AG09309 (cell line): ENCODE results near the gene ZNF100.

Experiments
- DNase-seq: peaks from one replicate; pipeline ENCODE4 v3.0.0-alpha.2; 2010; ENCODE audit warnings: low read depth
- H3K4me3 ChIP-seq: 2 replicates; pipeline ENCODE4 v1.5.1; 2011; ENCODE audit warnings: mild to moderate bottlenecking, low read depth, low read length, moderate library complexity; ENCODE audit not compliant: control insufficient read depth
- TF ChIP-seq, protein P1 (sequence below): IDR thresholded peaks from 2 replicates; pipeline ENCODE4 v1.5.1; 2011; ENCODE audit warnings: mild to moderate bottlenecking, low read depth, low read length, inconsistent platforms; ENCODE audit not compliant: insufficient read depth, control insufficient read depth; ENCODE audit errors: missing control alignments

The ZNF100 gene

DNA sequence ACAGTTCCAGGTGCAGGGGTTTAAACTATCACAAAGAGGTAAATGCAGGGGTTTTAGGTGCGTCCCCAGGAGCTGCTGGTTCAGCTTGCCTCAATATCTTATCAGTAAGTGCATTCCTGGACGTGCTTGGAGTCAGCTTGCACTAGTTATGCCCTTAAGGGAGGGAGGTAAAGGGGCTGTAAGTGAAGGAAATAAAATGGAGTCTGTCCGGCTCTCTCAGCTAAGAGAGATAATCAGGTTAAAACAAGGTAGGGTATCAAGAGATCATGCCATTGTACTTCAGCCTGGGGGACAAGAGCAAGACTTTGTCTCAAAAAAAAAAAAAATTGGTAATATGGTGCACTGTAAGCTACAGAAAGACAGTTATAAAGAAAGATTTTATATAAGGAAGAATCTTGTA is 69.7 kb downstream of the ZNF100 start:
- no peak for DNase-seq
- H3K4me3 ChIP-seq: no peak overlapping the region
- TF ChIP-seq, protein P1, sequence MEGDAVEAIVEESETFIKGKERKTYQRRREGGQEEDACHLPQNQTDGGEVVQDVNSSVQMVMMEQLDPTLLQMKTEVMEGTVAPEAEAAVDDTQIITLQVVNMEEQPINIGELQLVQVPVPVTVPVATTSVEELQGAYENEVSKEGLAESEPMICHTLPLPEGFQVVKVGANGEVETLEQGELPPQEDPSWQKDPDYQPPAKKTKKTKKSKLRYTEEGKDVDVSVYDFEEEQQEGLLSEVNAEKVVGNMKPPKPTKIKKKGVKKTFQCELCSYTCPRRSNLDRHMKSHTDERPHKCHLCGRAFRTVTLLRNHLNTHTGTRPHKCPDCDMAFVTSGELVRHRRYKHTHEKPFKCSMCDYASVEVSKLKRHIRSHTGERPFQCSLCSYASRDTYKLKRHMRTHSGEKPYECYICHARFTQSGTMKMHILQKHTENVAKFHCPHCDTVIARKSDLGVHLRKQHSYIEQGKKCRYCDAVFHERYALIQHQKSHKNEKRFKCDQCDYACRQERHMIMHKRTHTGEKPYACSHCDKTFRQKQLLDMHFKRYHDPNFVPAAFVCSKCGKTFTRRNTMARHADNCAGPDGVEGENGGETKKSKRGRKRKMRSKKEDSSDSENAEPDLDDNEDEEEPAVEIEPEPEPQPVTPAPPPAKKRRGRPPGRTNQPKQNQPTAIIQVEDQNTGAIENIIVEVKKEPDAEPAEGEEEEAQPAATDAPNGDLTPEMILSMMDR: no peak

DNA sequence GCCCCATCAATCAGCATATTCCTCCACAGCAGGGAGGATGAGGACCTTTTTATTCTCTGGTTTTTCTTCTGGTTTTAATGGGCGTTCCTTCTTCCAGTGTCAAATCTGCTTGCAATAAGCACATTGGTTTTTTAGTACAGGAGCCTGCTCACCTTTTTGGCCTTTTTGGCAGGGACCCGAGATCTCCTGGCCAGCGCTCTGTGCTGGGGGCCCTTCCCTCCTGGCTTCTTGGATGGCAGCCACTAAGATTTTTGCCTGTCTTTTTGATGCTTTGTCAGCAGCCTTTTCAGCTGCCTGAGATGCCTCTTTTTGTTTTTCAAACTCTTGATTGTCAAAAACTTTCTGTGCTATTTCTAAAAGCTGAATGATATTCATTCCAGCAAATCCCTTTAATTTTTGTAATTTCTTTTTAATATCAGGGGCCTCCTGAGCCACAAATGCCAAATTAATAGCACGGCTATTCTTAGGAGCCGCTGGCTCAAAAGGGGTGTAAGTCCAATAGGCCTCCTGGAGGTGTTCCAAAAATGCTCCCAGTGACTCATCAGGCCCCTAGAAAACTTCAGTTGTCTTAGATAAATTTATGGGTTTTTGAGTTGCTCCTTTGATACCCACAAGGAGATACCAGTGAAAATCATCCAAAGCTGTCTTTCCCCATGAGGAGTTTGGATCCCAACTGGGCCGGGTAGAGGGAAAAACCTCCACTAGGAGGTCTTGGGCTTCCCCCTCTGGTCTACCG is 73.0 kb downstream of the ZNF100 start:
- TF ChIP-seq, protein P1: no peak
- no peak overlapping the region for H3K4me3 ChIP-seq
- no peak for DNase-seq

DNA sequence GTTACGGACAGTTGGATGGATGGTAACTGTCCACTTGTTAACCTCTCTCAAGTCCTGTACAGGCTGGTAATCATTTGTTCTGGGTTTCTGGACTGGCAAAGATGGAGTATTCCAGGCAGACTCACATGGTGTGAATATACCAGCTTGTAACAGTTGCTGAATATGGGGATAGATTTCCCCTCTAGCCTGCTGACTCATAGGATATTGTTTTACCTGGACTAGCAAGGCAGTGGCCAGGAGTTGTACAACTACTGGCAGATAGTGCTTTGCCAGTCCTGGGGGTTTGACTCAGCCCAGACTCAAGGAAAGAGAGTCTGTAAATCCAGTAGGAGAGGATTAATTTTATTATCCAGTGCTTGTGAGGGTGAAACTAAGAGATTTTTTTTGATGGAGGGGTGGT is 74.0 kb downstream of the ZNF100 start:
- TF ChIP-seq, protein P1: no peak
- no peak overlapping the region for H3K4me3 ChIP-seq
- DNase-seq: no peak

DNA sequence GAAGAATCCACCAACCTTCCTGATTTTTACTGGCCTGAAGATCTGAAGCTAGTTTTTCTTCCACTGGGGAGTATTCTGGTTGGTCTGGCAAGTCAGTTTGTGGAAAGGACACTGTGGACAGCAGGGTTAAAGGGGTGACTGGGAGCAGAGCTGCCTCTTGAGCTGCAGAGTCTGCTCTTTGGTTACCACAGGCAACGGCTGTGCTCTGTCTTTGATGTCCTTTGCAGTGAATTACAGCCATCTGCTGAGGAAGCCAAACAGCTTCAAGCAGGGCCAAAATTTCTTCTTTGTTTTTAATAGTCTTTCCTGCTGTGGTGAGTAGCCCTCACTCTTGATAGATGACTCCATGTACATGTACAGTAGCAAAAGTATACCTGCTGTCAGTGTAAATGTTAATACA is 75.7 kb downstream of the ZNF100 start:
- no peak for DNase-seq
- TF ChIP-seq, protein P1: no peak

DNA sequence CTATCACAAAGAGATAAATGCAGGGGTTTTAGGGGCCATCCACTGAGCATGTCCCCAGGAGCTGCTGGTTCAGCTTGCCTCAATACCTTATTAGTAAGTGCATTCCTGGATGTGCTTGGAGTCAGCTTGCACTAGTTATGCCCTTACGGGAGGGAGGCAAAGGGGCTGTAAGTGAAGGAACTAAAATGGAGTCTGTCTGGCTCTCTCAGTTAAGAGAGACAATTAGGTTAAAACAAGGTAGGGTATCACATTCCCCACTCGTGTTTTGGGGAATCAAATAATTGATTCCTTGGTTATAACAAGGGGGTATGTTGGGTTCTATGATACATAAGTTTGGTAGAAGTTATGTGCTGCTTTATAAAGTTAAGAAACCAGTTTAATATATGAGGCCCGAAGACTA is 78.9 kb downstream of the ZNF100 start:
- TF ChIP-seq, protein P1: no peak
- no peak for DNase-seq
- H3K4me3 ChIP-seq: no peak overlapping the region

More for the DNA sequence above, 75.7 kb downstream of the ZNF100 start:
- H3K4me3 ChIP-seq: no peak overlapping the region

DNA sequence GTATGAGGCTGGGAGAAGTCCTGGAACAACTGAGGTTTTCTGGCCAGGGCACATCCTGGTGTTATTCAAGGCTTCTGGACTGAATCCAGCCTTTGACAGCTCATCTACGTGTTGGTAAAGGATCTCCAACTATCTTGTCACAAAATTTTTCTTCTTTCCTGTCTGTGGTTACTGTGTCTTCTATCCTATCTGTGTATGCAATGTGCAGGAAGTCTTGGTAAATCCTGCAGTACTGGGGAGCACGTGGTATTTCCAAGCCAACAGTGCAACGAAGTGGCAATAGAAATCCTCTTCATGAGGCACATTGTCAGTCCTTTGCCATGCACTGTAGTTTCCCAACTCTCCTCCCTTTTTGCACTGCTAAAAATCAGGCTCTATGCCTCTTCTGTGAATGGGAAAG is 86.7 kb downstream of the ZNF100 start:
- no peak for DNase-seq
- TF ChIP-seq, protein P1: no peak

More for the DNA sequence above, 86.7 kb downstream of the ZNF100 start:
- no peak overlapping the region for H3K4me3 ChIP-seq
